HepG2 (cell line): ENCODE data around the gene GNB3. TPM values are rescaled to one million over a fixed set of nuclear protein-coding genes. Genes with fewer than 3 reads are reported as not detected.

Experiments used
- ELF1 ChIP-seq: sonication (generic); formaldehyde crosslinking; IDR thresholded peaks from 2 replicates; pipeline ENCODE4 v1.4.0; 2020; ENCODE audit warnings: missing genetic modification reagents
- GABPB1 ChIP-seq: IDR thresholded peaks from 2 replicates; pipeline ENCODE4 v1.6.1; 2016; ENCODE audit warnings: mild to moderate bottlenecking, missing genetic modification reagents, moderate library complexity, missing compliant biosample characterization
- HMGA1 ChIP-seq: sonication (generic); formaldehyde crosslinking; conservative IDR thresholded peaks from 2 replicates; pipeline ENCODE4 v1.4.0; 2020; ENCODE audit warnings: missing genetic modification reagents
- NKX3-1 ChIP-seq: sonication (generic); formaldehyde crosslinking; IDR thresholded peaks from 2 replicates; pipeline ENCODE4 v1.5.0; 2020; ENCODE audit warnings: missing genetic modification reagents
- PHB2 ChIP-seq: fragments of 450-650 bp; IDR thresholded peaks from 2 replicates; pipeline ENCODE4 v1.6.1; 2018; ENCODE audit not compliant: partially characterized antibody
- RFX3 ChIP-seq: IDR thresholded peaks from 2 replicates; pipeline ENCODE4 v1.6.1; 2016; ENCODE audit warnings: missing biosample characterization, missing genetic modification reagents
- SAFB2 ChIP-seq: sonication (generic); formaldehyde crosslinking; IDR thresholded peaks from 2 replicates; pipeline ENCODE4 v1.5.1; 2020; ENCODE audit warnings: missing genetic modification reagents, low read depth, mild to moderate bottlenecking, borderline replicate concordance
- TGIF2 ChIP-seq: IDR thresholded peaks from 2 replicates; pipeline ENCODE4 v1.6.1; 2016; ENCODE audit warnings: control low read depth, missing compliant biosample characterization
- ZNF101 ChIP-seq: sonication (generic); formaldehyde crosslinking; IDR thresholded peaks from 2 replicates; pipeline ENCODE4 v1.4.0; 2020; ENCODE audit warnings: mild to moderate bottlenecking, low read depth, missing genetic modification reagents, borderline replicate concordance
- ZNF598 ChIP-seq: sonication (generic); formaldehyde crosslinking; IDR thresholded peaks from 2 replicates; pipeline ENCODE4 v1.5.1; 2020; ENCODE audit warnings: mild to moderate bottlenecking, missing genetic modification reagents, borderline replicate concordance
- polyA plus RNA-seq, 8 experiments: library from polyadenylated mRNA; depleted of rRNA in 3 of 8; stranded (reverse) in 7 of 8; unstranded in 1 of 8; fragments of >200 nt; fragmentation: Illumina TruSeq in 4 of 8; extraction: Trizol in 4 of 8; gene quantifications; 2 replicates each; pipeline versions ENCODE4 v1.2.1 to v1.2.3, GENCODE V29; 2011 to 2016; ENCODE audit warnings: low read depth in 4 of 8, missing spikeins in 1 of 8, mixed read lengths in 1 of 8; ENCODE audit not compliant: insufficient read depth in 1 of 8
- total RNA-seq, 5 experiments: library from RNA; depleted of rRNA; stranded (reverse); fragments of >200 nt; fragmentation: Illumina TruSeq; extraction: Trizol; gene quantifications; 2 replicates each; pipeline ENCODE4 v1.2.3, GENCODE V29; 2016; ENCODE audit warnings: low read depth in 1 of 5
- TF ChIP-seq, protein P1 (sequence below): IDR thresholded peaks from 2 replicates; pipeline ENCODE4 v1.6.1; 2016; ENCODE audit warnings: missing compliant biosample characterization, missing genetic modification reagents, borderline replicate concordance
- TF ChIP-seq, protein P2 (sequence below): sonication (generic); formaldehyde crosslinking; IDR thresholded peaks from 2 replicates; pipeline ENCODE4 v1.5.0; 2020; ENCODE audit warnings: mild to moderate bottlenecking, missing genetic modification reagents
- TF ChIP-seq, protein P3 (sequence below): sonication (generic); formaldehyde crosslinking; IDR thresholded peaks from 2 replicates; pipeline ENCODE4 v1.4.0; 2020; ENCODE audit warnings: missing genetic modification reagents
- TF ChIP-seq, protein P4 (sequence below): sonication (generic); formaldehyde crosslinking; IDR thresholded peaks from 2 replicates; pipeline ENCODE4 v1.4.0; 2020; ENCODE audit warnings: missing genetic modification reagents

Gene GNB3
- total and polyA plus RNA-seq, 2 of the 13 experiments (the other 11 are each of a cell fraction or from before 2014, with no cell fraction given): 1.3 to 3.6 TPM

DNA sequence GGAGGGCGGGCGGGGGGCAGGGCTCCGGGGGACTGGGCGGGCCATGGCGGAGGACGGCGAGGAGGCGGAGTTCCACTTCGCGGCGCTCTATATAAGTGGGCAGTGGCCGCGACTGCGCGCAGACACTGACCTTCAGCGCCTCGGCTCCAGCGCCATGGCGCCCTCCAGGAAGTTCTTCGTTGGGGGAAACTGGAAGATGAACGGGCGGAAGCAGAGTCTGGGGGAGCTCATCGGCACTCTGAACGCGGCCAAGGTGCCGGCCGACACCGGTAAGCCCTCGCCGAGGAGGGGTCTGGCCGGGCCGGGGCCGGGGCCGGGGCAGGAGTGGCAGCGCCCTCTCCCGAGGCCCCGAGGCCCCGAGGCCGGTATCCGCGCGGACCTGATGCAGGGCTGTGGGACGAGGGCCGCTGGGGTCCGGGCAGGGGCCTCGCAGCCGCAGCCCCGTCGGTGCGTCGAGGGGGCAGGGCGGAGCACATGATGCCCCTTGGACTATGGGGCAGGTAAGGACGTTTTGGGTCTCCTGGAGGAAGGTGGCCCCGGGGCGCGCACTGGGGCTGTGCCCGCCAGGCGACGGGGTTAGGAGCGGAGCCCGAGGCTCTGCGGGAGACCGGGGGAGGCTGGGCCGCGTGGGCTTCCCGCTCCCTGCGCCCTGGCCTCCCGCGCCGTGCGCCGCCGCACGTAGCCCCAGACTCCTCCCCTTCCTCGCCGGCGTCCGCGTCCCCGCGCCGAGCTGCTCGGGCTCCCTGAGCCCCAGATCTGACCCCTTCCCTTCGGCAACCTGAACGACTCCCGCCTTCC lies 26.9 kb downstream of the GNB3 start, which contains the start of gene TPI1 (continued):
- TF ChIP-seq ELF1 (0 out of 2 replicates have a peak, but pooled peaks have one; percentile 47), ZNF598 (CRISPR knock-in tag) (no peak), PHB2 (no peak), RFX3 (CRISPR knock-in tag) (no peak), ZNF101 (no peak), GABPB1 (CRISPR knock-in tag) (peak; percentile 65), TGIF2 (no peak), NKX3-1 (CRISPR knock-in tag) (0 out of 2 replicates have a peak, but pooled peaks have one; percentile 31), SAFB2 (no peak; the same call in 1 of the 2 replicates), HMGA1 (no peak)
- TF ChIP-seq, protein P1, sequence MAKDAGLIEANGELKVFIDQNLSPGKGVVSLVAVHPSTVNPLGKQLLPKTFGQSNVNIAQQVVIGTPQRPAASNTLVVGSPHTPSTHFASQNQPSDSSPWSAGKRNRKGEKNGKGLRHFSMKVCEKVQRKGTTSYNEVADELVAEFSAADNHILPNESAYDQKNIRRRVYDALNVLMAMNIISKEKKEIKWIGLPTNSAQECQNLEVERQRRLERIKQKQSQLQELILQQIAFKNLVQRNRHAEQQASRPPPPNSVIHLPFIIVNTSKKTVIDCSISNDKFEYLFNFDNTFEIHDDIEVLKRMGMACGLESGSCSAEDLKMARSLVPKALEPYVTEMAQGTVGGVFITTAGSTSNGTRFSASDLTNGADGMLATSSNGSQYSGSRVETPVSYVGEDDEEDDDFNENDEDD (CRISPR knock-in tag): peak; percentile 52; the same call in 1 of the 2 replicates
- TF ChIP-seq, protein P2, sequence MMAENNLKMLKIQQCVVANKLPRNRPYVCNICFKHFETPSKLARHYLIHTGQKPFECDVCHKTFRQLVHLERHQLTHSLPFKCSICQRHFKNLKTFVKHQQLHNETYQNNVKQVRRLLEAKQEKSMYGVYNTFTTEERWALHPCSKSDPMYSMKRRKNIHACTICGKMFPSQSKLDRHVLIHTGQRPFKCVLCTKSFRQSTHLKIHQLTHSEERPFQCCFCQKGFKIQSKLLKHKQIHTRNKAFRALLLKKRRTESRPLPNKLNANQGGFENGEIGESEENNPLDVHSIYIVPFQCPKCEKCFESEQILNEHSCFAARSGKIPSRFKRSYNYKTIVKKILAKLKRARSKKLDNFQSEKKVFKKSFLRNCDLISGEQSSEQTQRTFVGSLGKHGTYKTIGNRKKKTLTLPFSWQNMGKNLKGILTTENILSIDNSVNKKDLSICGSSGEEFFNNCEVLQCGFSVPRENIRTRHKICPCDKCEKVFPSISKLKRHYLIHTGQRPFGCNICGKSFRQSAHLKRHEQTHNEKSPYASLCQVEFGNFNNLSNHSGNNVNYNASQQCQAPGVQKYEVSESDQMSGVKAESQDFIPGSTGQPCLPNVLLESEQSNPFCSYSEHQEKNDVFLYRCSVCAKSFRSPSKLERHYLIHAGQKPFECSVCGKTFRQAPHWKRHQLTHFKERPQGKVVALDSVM: peak; percentile 48
- TF ChIP-seq, protein P3, sequence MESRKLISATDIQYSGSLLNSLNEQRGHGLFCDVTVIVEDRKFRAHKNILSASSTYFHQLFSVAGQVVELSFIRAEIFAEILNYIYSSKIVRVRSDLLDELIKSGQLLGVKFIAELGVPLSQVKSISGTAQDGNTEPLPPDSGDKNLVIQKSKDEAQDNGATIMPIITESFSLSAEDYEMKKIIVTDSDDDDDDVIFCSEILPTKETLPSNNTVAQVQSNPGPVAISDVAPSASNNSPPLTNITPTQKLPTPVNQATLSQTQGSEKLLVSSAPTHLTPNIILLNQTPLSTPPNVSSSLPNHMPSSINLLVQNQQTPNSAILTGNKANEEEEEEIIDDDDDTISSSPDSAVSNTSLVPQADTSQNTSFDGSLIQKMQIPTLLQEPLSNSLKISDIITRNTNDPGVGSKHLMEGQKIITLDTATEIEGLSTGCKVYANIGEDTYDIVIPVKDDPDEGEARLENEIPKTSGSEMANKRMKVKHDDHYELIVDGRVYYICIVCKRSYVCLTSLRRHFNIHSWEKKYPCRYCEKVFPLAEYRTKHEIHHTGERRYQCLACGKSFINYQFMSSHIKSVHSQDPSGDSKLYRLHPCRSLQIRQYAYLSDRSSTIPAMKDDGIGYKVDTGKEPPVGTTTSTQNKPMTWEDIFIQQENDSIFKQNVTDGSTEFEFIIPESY (CRISPR knock-in tag): no peak
- TF ChIP-seq, protein P4, sequence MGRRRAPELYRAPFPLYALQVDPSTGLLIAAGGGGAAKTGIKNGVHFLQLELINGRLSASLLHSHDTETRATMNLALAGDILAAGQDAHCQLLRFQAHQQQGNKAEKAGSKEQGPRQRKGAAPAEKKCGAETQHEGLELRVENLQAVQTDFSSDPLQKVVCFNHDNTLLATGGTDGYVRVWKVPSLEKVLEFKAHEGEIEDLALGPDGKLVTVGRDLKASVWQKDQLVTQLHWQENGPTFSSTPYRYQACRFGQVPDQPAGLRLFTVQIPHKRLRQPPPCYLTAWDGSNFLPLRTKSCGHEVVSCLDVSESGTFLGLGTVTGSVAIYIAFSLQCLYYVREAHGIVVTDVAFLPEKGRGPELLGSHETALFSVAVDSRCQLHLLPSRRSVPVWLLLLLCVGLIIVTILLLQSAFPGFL (CRISPR knock-in tag): no peak
